EL (cell line): Measurements from ENCODE around the gene SESN3.
"Not testable (repeated sequence)": the region's sequence is repeated elsewhere in the genome, so short reads cannot be mapped to it uniquely, and the experiment has no call there.

Experiments
- DNase-seq: peaks from one replicate; pipeline ENCODE4 v3.0.0-alpha.2; 2016

SESN3 gene

DNA sequence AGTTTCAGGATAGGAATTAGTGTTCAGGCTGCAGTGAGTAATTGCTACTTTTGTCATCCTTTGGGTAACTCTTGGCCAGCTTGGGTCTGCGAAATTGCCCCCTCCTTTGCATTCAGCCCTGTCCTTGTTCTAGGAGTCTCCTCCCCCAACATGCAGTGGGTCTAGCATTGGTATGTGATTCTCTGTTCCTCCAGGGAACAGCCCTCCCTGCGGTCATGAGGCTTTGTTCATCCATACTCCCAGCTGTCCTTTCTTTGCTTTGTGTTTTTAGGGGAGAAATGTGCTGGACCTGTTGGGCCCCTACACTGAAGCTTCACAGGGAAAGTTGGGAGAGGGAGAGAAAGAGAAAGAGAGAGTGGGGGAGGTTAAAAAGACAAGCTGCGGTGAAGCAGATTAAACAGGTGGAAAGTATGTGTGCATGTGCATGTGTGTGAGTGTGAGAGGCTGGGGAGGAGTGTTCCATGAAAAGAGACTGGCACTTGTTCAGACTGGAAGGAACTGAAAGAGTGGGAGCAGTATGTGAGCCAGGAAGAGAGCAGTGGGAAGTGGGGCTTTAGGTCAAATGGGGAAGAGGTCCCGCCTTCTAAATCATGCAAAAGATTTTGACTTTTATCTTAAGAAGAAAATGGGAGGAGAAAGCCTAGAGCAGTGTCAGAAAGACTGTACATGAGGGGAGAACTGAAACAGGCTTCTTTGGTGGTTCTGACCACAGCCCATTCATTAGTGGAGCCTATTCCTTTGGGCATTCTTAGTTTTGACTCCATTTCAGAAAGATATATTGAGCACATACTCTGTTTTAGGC is 17.9 kb upstream of the SESN3 start:
- DNase-seq: no peak

GRCh38 chr11:95247883-95248282 is 16.9 kb upstream of the SESN3 start:
- no peak for DNase-seq

GRCh38 chr11:95247127-95247684 is 16.2 kb upstream of the SESN3 start:
- DNase-seq: no peak

DNA sequence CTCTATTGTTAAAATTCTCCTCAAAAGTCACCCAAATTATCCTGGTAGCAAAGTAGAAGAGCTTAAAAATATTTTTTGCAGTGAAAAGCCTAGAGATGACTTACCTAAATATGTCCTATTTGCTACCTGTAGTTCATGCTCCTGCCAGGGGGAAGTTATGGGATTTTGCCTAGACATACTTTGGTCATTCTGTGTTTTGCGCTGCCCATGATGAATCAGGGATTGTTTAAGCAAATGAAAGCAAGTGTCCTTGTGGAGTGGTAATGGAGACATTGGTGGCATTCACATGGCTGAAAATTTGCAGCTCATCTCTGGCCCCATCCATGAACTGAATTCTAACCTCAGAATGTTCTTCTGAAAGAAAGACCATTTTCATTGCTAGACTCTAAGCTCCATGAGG is 14.6 kb upstream of the SESN3 start:
- no peak for DNase-seq

- no peak for DNase-seq
Measured at GRCh38 chr11:95245038-95245437, 14.0 kb upstream of the SESN3 start.

DNA sequence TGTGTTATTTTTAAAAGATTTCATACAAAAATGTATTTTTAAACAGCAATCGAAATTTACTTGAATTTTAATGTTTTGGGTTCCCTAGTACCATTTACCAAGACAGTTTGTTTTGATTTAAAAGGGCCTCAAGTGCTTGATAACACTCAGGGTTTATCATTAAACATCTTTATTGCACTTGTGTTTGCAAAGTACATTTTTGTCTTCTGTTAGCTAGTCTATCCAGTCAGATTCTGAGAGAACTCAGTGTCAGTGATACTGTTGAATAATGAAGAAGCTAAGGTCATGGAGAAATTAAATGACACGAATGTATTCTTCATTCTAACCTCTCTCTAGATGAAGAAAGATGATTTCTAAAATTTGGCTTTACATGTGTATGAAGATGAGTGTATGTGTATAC is 12.7 kb upstream of the SESN3 start:
- DNase-seq: no peak

- no peak for DNase-seq
Measured at GRCh38 chr11:95242845-95243605, 12.0 kb upstream of the SESN3 start.

DNA sequence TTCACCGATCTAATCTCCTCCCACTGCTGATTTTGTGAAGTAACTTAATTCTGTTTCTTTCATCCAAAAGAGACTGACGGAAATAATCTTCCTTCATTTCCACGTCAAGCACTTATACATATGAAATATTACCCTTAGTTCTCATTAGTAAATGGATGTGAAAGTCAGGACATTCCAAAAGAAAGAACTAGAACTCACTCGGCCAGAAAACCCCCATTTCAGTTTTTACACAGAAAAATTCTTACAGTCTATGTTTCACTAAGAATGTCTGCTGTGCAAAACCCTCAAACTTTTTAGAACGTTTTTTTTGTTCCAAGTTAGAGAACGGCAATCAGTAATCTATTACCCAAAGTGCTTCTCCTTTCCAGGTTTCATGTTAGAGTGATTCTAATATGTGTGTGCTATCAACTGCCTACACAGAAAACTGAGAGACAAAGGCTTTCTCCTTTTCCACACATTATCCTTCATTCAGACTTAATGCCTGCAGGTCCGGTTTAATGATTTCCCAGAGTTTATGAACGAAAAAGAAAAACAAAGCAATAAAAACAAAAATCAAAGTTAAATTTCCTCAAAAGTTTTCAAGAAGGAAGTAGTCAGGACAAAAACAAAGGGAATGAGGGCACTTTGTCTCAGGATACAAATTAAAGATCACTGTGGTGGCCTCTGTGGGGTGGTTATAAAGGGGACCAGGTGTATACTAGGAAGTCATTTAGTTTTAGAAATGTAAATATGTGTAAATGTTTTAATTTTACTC is 11.3 kb upstream of the SESN3 start:
- DNase-seq: no peak

- DNase-seq: no peak
Measured at GRCh38 chr11:95241681-95242081, 10.7 kb upstream of the SESN3 start.

- no peak for DNase-seq
Measured at GRCh38 chr11:95239871-95240649, 9.1 kb upstream of the SESN3 start.

- DNase-seq: no peak
Measured at GRCh38 chr11:95232666-95233065, 1.7 kb upstream of the SESN3 start.

DNA sequence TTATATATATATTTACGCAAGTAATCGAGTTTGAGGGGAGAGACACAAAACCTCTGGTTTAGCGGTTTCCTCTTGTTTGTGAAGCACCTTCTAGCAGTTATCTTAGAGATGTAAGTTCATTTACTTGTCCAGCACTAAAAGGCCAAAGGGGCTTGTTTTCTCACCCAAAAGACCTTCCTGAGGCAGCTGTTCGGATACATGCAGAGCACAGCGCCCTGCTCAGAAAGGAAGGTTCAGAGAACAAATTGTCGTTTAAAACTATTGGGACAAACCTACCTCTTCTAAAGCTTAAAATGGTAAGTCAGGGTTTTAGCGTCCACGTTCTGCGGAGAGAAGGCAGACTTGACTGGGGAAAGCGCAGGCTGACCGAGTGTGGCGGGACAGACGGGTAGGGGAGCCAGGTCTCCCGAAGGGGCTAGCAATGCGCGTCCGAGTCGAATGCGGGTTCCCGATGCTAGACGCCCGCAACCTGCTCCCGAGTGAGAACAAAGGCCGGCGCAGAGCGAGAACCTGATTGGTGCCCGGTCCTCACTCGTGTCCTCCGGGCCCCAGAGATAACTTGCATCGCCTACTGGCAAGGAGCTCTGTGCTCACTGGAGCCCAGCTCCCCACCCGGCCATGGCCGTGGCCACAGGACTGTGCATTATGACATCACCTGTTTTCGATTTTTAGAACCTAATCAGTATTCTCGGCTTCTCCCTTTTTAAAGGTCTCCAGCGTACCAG is 1.0 kb upstream of the SESN3 start:
- no peak for DNase-seq

DNA sequence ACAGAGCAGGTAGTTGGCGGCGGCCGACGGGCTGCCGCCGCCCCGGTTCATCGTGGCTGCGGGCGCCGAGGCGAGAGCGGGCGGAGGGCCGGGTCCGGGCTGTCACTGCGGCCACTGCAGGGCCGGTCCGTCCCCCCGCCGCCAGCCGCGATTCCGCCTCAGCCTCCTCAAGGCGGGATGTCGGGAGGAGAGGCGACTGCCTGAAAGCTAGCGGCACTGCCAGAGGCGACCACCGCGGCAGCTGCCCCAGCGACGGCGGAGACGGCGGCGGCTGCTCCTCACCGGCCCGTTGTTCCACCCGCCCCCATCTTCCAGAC is 234 bp downstream of the SESN3 start:
- no peak for DNase-seq

GRCh38 chr11:95229993-95230809 is 801 bp downstream of the SESN3 start:
- no peak for DNase-seq

DNA sequence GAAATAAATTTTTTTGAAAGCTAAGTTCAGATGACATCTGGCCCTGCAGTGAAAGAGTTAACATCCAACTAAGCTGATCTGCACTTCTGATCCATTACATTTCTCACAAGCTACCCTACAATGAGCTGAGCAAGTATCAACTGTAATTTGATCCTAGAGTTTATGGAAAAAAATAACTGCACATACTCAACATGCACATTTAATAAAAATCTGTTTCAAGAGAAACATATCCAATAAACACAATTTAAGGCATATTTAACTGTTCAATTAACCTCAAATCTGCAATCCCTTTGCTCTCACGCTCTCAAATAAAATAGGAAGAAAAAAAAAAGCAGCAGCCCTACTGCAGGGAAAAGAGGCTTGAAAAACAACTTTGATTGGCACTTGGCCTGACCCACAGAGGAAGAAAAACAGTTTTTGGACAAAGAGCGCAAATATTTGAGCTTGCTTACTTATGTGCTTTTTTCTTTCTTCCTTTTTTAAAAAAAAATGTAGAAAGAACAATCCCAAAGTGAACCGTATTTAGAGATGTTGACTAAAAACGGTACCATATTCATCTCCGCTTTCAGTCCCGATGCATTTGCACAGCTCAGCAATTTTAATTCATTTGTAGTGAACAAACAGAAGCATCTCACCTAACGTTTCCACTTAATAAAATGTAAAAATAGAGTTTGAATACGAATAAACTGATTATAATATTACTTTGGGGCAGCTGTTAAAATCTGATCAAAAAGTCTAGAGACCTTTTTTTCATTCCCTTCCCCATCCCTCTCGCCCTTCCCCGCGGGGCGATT is 1.6 kb downstream of the SESN3 start:
- no peak for DNase-seq

DNA sequence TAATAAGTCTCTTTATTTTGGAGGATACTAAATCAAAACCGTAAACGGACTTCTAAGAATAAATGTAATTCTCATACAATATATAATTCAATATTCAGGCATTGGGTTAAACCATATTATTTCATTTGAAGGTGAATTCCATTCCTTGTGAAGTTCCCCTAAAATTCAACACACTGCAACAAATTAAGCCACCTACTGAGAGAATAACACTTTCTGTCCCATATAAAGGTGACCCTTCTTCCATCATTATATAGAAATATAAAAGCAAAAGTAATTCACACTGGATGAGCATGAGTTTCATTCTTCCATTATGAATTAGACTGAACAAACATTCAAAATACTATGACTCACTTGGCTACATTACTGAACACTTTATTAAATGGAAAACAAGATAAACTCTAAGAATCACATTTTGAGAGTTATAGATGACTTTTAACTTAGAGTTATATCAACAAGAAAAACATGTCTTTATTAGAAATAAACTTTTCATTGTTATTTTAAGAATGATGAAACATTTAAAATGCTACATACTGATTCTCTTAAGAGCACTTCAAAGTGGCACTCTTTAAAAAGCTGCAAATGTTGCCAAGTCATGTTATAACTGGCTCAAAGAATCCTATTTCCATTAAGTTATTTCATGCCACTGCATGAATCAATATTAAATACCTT is 2.8 kb downstream of the SESN3 start:
- DNase-seq: no peak

GRCh38 chr11:95227060-95227459 is 3.9 kb downstream of the SESN3 start:
- not testable (repeated sequence) for DNase-seq

DNA sequence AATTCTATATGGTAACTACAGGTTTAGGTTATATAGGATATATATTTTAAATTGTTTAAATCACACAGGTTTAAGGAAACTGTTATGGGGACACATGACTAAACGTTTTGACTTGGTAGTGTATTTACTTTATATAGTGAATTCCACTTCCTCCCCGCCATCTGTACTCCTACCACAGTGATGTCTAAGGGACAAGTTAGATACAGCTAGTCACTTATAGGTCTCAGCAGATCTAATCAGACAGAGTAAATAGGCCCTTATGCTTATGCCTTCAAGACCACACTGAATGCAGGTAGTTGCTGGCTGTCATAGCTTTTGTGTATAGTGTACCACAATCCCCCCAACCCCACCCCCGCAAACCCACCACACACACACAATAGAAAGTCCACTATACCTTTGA is 8.2 kb downstream of the SESN3 start:
- DNase-seq: no peak

- no peak for DNase-seq
Measured at GRCh38 chr11:95219599-95219998, 11.4 kb downstream of the SESN3 start.

DNA sequence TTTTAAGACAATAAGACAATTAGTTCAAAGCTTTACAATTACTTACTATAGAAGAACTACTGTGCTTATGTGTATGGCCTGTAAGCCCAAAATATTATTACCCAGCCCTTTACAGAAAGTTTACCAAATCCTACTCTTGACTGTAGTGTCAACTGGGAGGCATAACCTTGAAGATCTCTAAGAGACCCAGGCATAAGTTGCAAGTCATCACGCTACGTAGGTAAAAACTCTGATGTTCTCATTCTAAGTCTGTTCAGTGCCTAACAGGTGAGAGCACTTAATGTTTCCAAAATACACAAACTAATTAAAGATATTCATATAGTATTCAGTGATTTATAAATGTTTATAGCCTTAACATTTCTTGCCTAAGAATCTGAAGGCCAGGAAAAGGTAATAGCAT is 12.9 kb downstream of the SESN3 start:
- no peak for DNase-seq
